CD4-positive, alpha-beta T cell treated with Interleukin-21 for 1 hour (primary cell): ENCODE measurements around the gene WAC.

Source experiments
- DNase-seq: peaks from one replicate; pipeline ENCODE4 v3.0.0-alpha.2; 2020

Gene WAC

GRCh38 chr10:28669227-28670173, 136.6 kb downstream of the WAC start:
- no peak for DNase-seq
